HCT116 (cell line): ENCODE results near the gene RGL3. TPM values are rescaled to one million over a fixed set of nuclear protein-coding genes. Genes with fewer than 3 reads are reported as not detected.
"Not testable (repeated sequence)": the region's sequence is repeated elsewhere in the genome, so short reads cannot be mapped to it uniquely, and the experiment has no call there.

Experiments
- ATAC-seq: fragments of 200-7000 bp; cut with Tn5 transposase; 2 replicates; pipeline ENCODE4 v1.9.1; 2020; ENCODE audit warnings: mild to moderate bottlenecking, moderate library complexity
- BruUV-seq: library from RNA; stranded (reverse); fragments of 400-500 nt; replicated peaks from 2 replicates; lab custom pipeline; 2021; lab: Mats Ljungman, UMichigan
- CTCF ChIA-PET: fragments of 300-600 bp; sonication (Branson Sonifier 250); formaldehyde crosslinking; loops from one replicate; lab custom pipeline; 2021; ENCODE audit warnings: antibody characterized with exemption; lab: Charles Lee
- POLR2A ChIA-PET: fragments of 300-600, 350-600 bp; sonication (Branson Sonifier 250); formaldehyde crosslinking; loops from one replicate; lab custom pipeline; 2021; ENCODE audit warnings: antibody characterized with exemption; lab: Charles Lee
- RAD21 ChIA-PET, 2 experiments: fragments of 300-600 bp; sonication (Branson Sonifier 250); formaldehyde crosslinking; loops; one replicate each; lab custom pipeline; 2023; ENCODE audit warnings: low total read pairs in 2 of 2; ENCODE audit not compliant: uncharacterized antibody in 2 of 2, unreplicated experiment in 2 of 2, low non-redundant PET in 1 of 2; lab: Charles Lee
- DNase-seq: peaks from one replicate; pipeline ENCODE4 v3.0.0-alpha.2; 2010; ENCODE audit warnings: low read depth, low spot score
- H2AFZ ChIP-seq: fragments of 200-600 bp; shearing (Covaris generic), sonication (generic); 2 replicates; pipeline ENCODE4 v1.6.1; 2017; ENCODE audit warnings: low read depth, mixed run types, mixed read lengths, antibody characterized with exemption, low read length; ENCODE audit not compliant: poor library complexity, severe bottlenecking
- H3K27ac ChIP-seq: 2 replicates; pipeline ENCODE4 v1.5.1; 2012; ENCODE audit warnings: low read depth, low read length
- H3K27me3 ChIP-seq: fragments of 200-600 bp; sonication (generic); 2 replicates; pipeline ENCODE4 v1.6.1; 2016; ENCODE audit warnings: mixed run types, low read length, mixed read lengths; ENCODE audit not compliant: insufficient read depth
- H3K36me3 ChIP-seq, 2 experiments: fragments of 200-500 bp in 1 of 2; fragments of 200-600 bp in 1 of 2; sonication (Bioruptor generic) in 1 of 2; sonication (generic) in 1 of 2; 2 replicates each; pipeline versions ENCODE4 v1.5.1 to v1.6.1; 2014 to 2016; ENCODE audit warnings: low read length in 2 of 2, inconsistent platforms in 1 of 2, mixed read lengths in 1 of 2, mixed run types in 1 of 2; ENCODE audit not compliant: insufficient read depth in 2 of 2, control insufficient read depth in 1 of 2
- H3K4me1 ChIP-seq, 2 experiments: fragments of 200-600 bp in 1 of 2; sonication (generic) in 1 of 2; 2 replicates each; pipeline versions ENCODE4 v1.5.1 to v1.6.1; 2012 to 2017; ENCODE audit warnings: low read length in 2 of 2, inconsistent platforms in 1 of 2, mild to moderate bottlenecking in 1 of 2, mixed read lengths in 1 of 2, mixed run types in 1 of 2, moderate library complexity in 1 of 2; ENCODE audit not compliant: insufficient read depth in 2 of 2, control insufficient read depth in 1 of 2
- H3K4me2 ChIP-seq: fragments of 200-600 bp; sonication (generic); 2 replicates; pipeline ENCODE4 v1.6.1; 2017; ENCODE audit warnings: mixed run types, low read length, mixed read lengths
- H3K4me3 ChIP-seq, 2 experiments: fragments of 200-600 bp in 1 of 2; sonication (generic) in 1 of 2; replicated peaks in 1 of 2; 2 replicates each; pipeline ENCODE4 v1.5.1; 2011 to 2016; ENCODE audit warnings: low read length in 2 of 2, control low read depth in 1 of 2, low read depth in 1 of 2, mild to moderate bottlenecking in 1 of 2, mixed read lengths in 1 of 2, mixed run types in 1 of 2
- H3K79me2 ChIP-seq: fragments of 200-600 bp; sonication (generic); 2 replicates; pipeline ENCODE4 v1.6.1; 2017; ENCODE audit warnings: mild to moderate bottlenecking, mixed run types, low read length, moderate library complexity, mixed read lengths; ENCODE audit not compliant: insufficient read depth
- H3K9ac ChIP-seq: fragments of 200-600 bp; sonication (generic); 2 replicates; pipeline ENCODE4 v1.6.1; 2016; ENCODE audit warnings: low read length, mixed read lengths
- H3K9me2 ChIP-seq: fragments of 200-600 bp; sonication (generic), shearing (Covaris generic); 2 replicates; pipeline ENCODE4 v1.6.1; 2017; ENCODE audit warnings: mixed run types, mild to moderate bottlenecking, moderate library complexity; ENCODE audit not compliant: insufficient read depth
- H3K9me3 ChIP-seq, 2 experiments: fragments of 200-500 bp in 1 of 2; fragments of 200-600 bp in 1 of 2; sonication (Bioruptor generic) in 1 of 2; sonication (generic) in 1 of 2; 2 replicates each; pipeline ENCODE4 v1.6.1; 2014 to 2017; ENCODE audit warnings: low read length in 2 of 2, mixed read lengths in 2 of 2, inconsistent platforms in 1 of 2, low read depth in 1 of 2, mild to moderate bottlenecking in 1 of 2, mixed run types in 1 of 2, moderate library complexity in 1 of 2; ENCODE audit not compliant: control insufficient read depth in 1 of 2, insufficient read depth in 1 of 2
- H4K20me1 ChIP-seq: fragments of 200-600 bp; sonication (generic), shearing (Covaris generic); 2 replicates; pipeline ENCODE4 v1.6.1; 2017; ENCODE audit warnings: mixed run types, mild to moderate bottlenecking, moderate library complexity; ENCODE audit not compliant: insufficient read depth
- CEBPB ChIP-seq: IDR thresholded peaks from 2 replicates; pipeline ENCODE4 v1.6.1; 2012; ENCODE audit warnings: low read depth
- ELF1 ChIP-seq: IDR thresholded peaks from 2 replicates; pipeline ENCODE4 v1.6.1; 2012; ENCODE audit warnings: low read depth, borderline replicate concordance
- EZH2 ChIP-seq: fragments of 200-600 bp; sonication (generic); IDR thresholded peaks from 2 replicates; pipeline ENCODE4 v1.6.1; 2017; ENCODE audit warnings: antibody characterized with exemption, mixed run types
- SIN3A ChIP-seq: IDR thresholded peaks from 2 replicates; pipeline ENCODE4 v1.6.1; 2012; ENCODE audit warnings: low read depth
- SP1 ChIP-seq: IDR thresholded peaks from 2 replicates; pipeline ENCODE4 v1.6.1; 2012; ENCODE audit warnings: low read depth
- SRF ChIP-seq: IDR thresholded peaks from 2 replicates; pipeline ENCODE4 v1.6.1; 2012; ENCODE audit warnings: low read depth
- TCF7L2 ChIP-seq: IDR thresholded peaks from 2 replicates; pipeline ENCODE4 v1.7.0; 2011; ENCODE audit warnings: borderline replicate concordance, inconsistent platforms; ENCODE audit not compliant: insufficient read depth, insufficient read length; ENCODE audit errors: extremely low read depth
- YY1 ChIP-seq: IDR thresholded peaks from 2 replicates; pipeline ENCODE4 v1.6.1; 2011; ENCODE audit warnings: low read length, low read depth, moderate library complexity, mild to moderate bottlenecking; ENCODE audit not compliant: insufficient replicate concordance; ENCODE audit errors: extremely low read depth
- ZFX ChIP-seq: fragments of 450-650 bp; IDR thresholded peaks from 2 replicates; pipeline ENCODE4 v1.6.1; 2017
- intact Hi-C: fragments of 100-400 bp; cut with micrococcal nuclease; formaldehyde crosslinking; loops from 2 replicates; pipeline ENCODE4 v1.10.0; 2022
- total RNA-seq: library from RNA; stranded (reverse); gene quantifications from one replicate; pipeline ENCODE4 v1.2.1, GENCODE V29; 2021; ENCODE audit not compliant: unreplicated experiment
- TF ChIP-seq, protein P1 (sequence below): IDR thresholded peaks from 2 replicates; pipeline ENCODE4 v1.6.1; 2011; ENCODE audit warnings: mild to moderate bottlenecking, low read length, moderate library complexity; ENCODE audit not compliant: insufficient replicate concordance; ENCODE audit errors: extremely low read depth

RGL3 gene
- total RNA-seq, 1 experiment from 2014 or later, result 99.2 TPM

DNA sequence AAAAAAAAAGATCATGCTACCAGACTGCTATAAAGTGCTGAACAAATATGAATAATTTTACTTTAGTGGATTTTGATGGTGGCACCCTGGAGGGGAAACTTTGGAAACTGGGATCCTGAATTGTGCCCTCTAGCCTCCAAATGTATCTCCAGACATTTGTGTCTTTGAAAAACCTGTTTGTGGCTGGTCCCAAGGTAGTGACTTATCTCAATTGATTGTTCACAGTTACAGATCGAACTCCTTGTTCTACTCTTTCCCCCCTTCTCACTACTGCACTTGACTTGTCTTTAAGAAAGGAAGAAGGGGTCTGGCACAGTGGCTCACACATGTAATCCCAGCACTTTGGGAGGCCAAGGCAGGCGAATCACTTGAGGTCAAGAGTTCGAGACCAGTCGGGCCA lies 10.5 kb downstream of the RGL3 start:
- Histone ChIP-seq H3K36me3 (peaks cover 4 to 18% of the 10 kb centered on the region in 2 experiments), H3K4me3 (no peak overlapping the region), H3K27me3 (no peaks in the 10 kb centered on the region), H3K9ac (no peak overlapping the region), H3K4me1 (peaks cover 0 to 10% of the 10 kb centered on the region in 2 experiments; a peak in 3 of 4 replicates), H3K79me2 (no peaks in the 10 kb centered on the region; the same call in 1 of the 2 replicates), H3K4me2 (no peak overlapping the region), H3K27ac (no peak overlapping the region), H2AFZ (no peak overlapping the region), H4K20me1 (no peaks in the 10 kb centered on the region), H3K9me2 (no peaks in the 10 kb centered on the region), H3K9me3 (no peaks in the 10 kb centered on the region)
- no peak for TF ChIP-seq SP1
- TF ChIP-seq ZFX, result no peak
- no peak for TF ChIP-seq TCF7L2
- TF ChIP-seq EZH2, result no peak
- TF ChIP-seq, protein P1, sequence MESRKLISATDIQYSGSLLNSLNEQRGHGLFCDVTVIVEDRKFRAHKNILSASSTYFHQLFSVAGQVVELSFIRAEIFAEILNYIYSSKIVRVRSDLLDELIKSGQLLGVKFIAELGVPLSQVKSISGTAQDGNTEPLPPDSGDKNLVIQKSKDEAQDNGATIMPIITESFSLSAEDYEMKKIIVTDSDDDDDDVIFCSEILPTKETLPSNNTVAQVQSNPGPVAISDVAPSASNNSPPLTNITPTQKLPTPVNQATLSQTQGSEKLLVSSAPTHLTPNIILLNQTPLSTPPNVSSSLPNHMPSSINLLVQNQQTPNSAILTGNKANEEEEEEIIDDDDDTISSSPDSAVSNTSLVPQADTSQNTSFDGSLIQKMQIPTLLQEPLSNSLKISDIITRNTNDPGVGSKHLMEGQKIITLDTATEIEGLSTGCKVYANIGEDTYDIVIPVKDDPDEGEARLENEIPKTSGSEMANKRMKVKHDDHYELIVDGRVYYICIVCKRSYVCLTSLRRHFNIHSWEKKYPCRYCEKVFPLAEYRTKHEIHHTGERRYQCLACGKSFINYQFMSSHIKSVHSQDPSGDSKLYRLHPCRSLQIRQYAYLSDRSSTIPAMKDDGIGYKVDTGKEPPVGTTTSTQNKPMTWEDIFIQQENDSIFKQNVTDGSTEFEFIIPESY, result no peak
- no peak for TF ChIP-seq ELF1
- TF ChIP-seq SRF, result no peak
- no peak for TF ChIP-seq CEBPB
- no peak for TF ChIP-seq SIN3A
- TF ChIP-seq YY1, result no peak
- no TSS peak for BruUV-seq
- CTCF ChIA-PET, result no interaction called here
- POLR2A ChIA-PET, result no interaction called here
- RAD21 ChIA-PET, result no interaction called here
- no peak for ATAC-seq
- DNase-seq, result no peak
- intact Hi-C loops, result no loop called here

DNA sequence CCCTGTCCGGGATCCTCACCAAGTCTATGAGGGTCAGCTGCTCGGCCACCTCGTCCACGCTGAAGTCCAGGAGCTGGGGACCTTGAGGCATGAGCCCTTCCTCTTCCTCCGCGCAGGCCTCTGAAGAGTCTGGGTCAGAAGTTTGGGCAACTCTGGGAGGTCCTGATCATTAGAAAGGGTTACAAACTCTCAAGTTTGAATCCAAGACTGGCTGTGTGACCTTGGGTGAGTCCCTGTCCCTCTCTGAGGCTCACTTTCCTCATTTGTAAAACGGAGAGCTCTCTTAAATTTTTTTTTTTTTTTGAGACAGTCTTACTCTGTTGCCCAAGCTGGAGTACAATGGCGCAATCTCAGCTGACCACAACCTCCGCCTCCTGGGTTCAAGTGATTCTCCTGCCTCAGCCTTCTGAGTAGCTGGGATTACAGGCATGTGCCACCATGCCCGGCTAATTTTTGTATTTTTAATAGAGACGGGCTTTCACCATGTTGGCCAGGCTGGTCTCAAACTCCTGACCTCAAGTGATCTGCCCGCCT lies 12.3 kb downstream of the RGL3 start:
- H3K4me3 ChIP-seq, H3K79me2 ChIP-seq, ATAC-seq, BruUV-seq, H2AFZ ChIP-seq, H3K27me3 ChIP-seq, H3K9me3 ChIP-seq, H3K27ac ChIP-seq, H3K9me2 ChIP-seq, H3K9ac ChIP-seq, DNase-seq, H3K4me1 ChIP-seq, H3K4me2 ChIP-seq, intact Hi-C loops, H4K20me1 ChIP-seq: not testable (repeated sequence)
- CTCF ChIA-PET, result interaction anchor here (1.5 kb wide), 1 partner anchor 29 kb away, joined by 4 read pairs; the partner anchor contains the start of genes ODAD3 and PRKCSH
- POLR2A ChIA-PET, result interaction anchor here (1.2 to 2.3 kb wide), 2 partner anchors 12 to 26 kb away, joined by 3 to 8 read pairs; no protein-coding TSS in a partner anchor
- RAD21 ChIA-PET, result interaction anchor here in 1 of 2 experiments (0.7 kb wide), 1 partner anchor 23 kb away, joined by 3 read pairs; the partner anchor contains the start of gene EPOR
- peaks cover 11 to 14% of the 10 kb centered on the region in 2 experiments for H3K36me3 ChIP-seq
